KMS-11 (cell line): ENCODE data around the gene DPM3.
"Not testable (repeated sequence)": the region's sequence is repeated elsewhere in the genome, so short reads cannot be mapped to it uniquely, and the experiment has no call there.

Source experiments
- H2AFZ ChIP-seq: fragments of 200-600 bp; sonication (generic); 2 replicates; pipeline ENCODE4 v1.6.1; 2016; ENCODE audit warnings: antibody characterized with exemption, mixed run types, low read depth
- H3K27ac ChIP-seq: fragments of 200-600 bp; sonication (generic); 2 replicates; pipeline ENCODE4 v1.6.1; 2016; ENCODE audit warnings: mild to moderate bottlenecking, mixed run types
- H3K27me3 ChIP-seq: fragments of 200-600 bp; sonication (generic); 2 replicates; pipeline ENCODE4 v1.6.1; 2017; ENCODE audit warnings: mild to moderate bottlenecking, low read depth, mixed run types, moderate library complexity; ENCODE audit not compliant: insufficient read depth
- H3K36me3 ChIP-seq: fragments of 200-600 bp; sonication (generic); 2 replicates; pipeline ENCODE4 v1.6.1; 2017; ENCODE audit warnings: mild to moderate bottlenecking, mixed run types; ENCODE audit not compliant: insufficient read depth
- H3K4me1 ChIP-seq: fragments of 200-600 bp; sonication (generic); 2 replicates; pipeline ENCODE4 v1.6.1; 2016; ENCODE audit warnings: mild to moderate bottlenecking, low read depth, mixed run types; ENCODE audit not compliant: poor library complexity, severe bottlenecking
- H3K4me2 ChIP-seq: fragments of 200-600 bp; sonication (generic); 2 replicates; pipeline ENCODE4 v1.7.0; 2016; ENCODE audit warnings: mild to moderate bottlenecking, mixed run types
- H3K4me3 ChIP-seq: fragments of 200-600 bp; sonication (generic); IDR thresholded peaks from 2 replicates; pipeline ENCODE4 v1.6.1; 2017; ENCODE audit warnings: low read depth, low read length, mixed read lengths; ENCODE audit not compliant: insufficient read depth
- H3K79me2 ChIP-seq: fragments of 200-600 bp; sonication (generic); 2 replicates; pipeline ENCODE4 v1.6.1; 2016; ENCODE audit warnings: low read depth, mixed run types; ENCODE audit not compliant: insufficient read depth
- H3K9ac ChIP-seq: fragments of 200-600 bp; sonication (generic); 2 replicates; pipeline ENCODE4 v1.6.1; 2016; ENCODE audit warnings: mild to moderate bottlenecking, mixed run types
- H4K20me1 ChIP-seq: fragments of 200-600 bp; sonication (generic); 2 replicates; pipeline ENCODE4 v1.6.1; 2016; ENCODE audit warnings: mild to moderate bottlenecking, mixed run types; ENCODE audit not compliant: insufficient read depth
- TF ChIP-seq, protein P1 (sequence below): fragments of 200-600 bp; sonication (generic); conservative IDR thresholded peaks from 2 replicates; pipeline ENCODE4 v1.6.1; 2017; ENCODE audit warnings: low read depth, mild to moderate bottlenecking, antibody characterized with exemption, low read length, moderate library complexity, mixed read lengths

Gene DPM3

DNA sequence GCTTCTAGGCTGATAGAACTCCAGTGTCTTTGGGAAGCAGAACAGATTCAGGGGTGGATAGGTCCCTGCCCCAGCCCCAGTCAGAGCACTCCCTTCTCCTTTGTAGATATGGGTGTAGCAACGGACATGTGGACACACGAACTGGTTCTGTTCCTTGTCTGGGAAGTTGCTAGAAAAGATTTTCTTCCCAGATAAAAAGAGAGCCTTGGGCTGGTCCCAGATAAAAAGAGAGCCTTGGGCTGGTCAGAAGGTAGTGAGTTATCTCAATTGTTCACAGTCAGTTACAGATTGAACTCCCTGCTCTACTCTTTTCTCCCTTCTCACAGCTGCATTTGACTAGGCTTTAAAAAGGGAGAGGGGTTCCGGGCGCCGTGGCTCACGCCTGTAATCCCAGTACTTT lies 20.1 kb downstream of the DPM3 start:
- no peak overlapping the region for H3K9ac ChIP-seq
- H4K20me1 ChIP-seq: no peaks in the 10 kb centered on the region
- no peak overlapping the region for H3K4me2 ChIP-seq
- H3K79me2 ChIP-seq: no peaks in the 10 kb centered on the region
- no peak overlapping the region for H3K27ac ChIP-seq
- TF ChIP-seq, protein P1, sequence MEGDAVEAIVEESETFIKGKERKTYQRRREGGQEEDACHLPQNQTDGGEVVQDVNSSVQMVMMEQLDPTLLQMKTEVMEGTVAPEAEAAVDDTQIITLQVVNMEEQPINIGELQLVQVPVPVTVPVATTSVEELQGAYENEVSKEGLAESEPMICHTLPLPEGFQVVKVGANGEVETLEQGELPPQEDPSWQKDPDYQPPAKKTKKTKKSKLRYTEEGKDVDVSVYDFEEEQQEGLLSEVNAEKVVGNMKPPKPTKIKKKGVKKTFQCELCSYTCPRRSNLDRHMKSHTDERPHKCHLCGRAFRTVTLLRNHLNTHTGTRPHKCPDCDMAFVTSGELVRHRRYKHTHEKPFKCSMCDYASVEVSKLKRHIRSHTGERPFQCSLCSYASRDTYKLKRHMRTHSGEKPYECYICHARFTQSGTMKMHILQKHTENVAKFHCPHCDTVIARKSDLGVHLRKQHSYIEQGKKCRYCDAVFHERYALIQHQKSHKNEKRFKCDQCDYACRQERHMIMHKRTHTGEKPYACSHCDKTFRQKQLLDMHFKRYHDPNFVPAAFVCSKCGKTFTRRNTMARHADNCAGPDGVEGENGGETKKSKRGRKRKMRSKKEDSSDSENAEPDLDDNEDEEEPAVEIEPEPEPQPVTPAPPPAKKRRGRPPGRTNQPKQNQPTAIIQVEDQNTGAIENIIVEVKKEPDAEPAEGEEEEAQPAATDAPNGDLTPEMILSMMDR: no peak
- H2AFZ ChIP-seq: no peak overlapping the region
- no peak overlapping the region for H3K4me3 ChIP-seq
- H3K27me3 ChIP-seq: peaks cover 83% of the 10 kb centered on the region
- H3K36me3 ChIP-seq: no peaks in the 10 kb centered on the region
- peaks cover 16% of the 10 kb centered on the region for H3K4me1 ChIP-seq

DNA sequence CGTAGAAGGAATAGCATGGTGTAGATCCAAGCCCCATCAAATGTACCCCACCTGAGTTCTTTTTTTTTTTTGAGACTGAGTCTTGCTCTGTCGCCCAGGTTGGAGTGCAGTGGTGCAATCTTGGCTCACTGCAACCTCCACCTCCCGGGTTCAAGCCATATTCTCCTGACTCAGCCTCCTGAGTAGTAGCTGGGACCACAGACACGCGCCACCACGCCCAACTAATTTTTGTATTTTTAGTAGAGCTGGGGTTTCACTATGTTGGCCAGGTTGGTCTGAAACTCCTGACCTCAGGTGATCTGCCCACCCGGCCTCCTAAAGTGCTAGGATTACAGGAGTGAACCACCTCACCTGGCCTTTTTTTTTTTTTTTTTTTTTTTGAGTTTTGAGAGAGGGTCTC lies 22.2 kb downstream of the DPM3 start:
- Histone ChIP-seq H3K4me1 (peaks cover 16% of the 10 kb centered on the region), H2AFZ (peak overlapping the region; percentile 6; the same call in 1 of the 2 replicates), H3K27me3 (peaks cover 62% of the 10 kb centered on the region), H3K4me2 (peak overlapping the region; percentile 67)
- not testable (repeated sequence) for H3K27ac ChIP-seq, H3K36me3 ChIP-seq, H4K20me1 ChIP-seq, H3K4me3 ChIP-seq, H3K9ac ChIP-seq, H3K79me2 ChIP-seq

- Histone ChIP-seq H2AFZ (peak overlapping the region; percentile 6; the same call in 1 of the 2 replicates), H3K27me3 (peaks cover 57% of the 10 kb centered on the region), H4K20me1 (no peaks in the 10 kb centered on the region), H3K4me3 (no peak overlapping the region), H3K9ac (no peak overlapping the region), H3K27ac (no peak overlapping the region), H3K4me1 (peaks cover 16% of the 10 kb centered on the region), H3K36me3 (no peaks in the 10 kb centered on the region), H3K79me2 (no peaks in the 10 kb centered on the region), H3K4me2 (peak overlapping the region; percentile 67)
- TF ChIP-seq, protein P1: no peak
These were observed 22.7 kb downstream of the DPM3 start for GRCh38 chr1:155117610-155118009.

GRCh38 chr1:155116113-155116764 lies 24.1 kb downstream of the DPM3 start:
- Histone ChIP-seq H3K4me2 (no peak overlapping the region), H3K36me3 (no peaks in the 10 kb centered on the region), H4K20me1 (no peaks in the 10 kb centered on the region), H3K9ac (no peak overlapping the region), H3K4me3 (no peak overlapping the region), H3K27ac (no peak overlapping the region), H2AFZ (no peak overlapping the region), H3K27me3 (peaks cover 43% of the 10 kb centered on the region), H3K79me2 (no peaks in the 10 kb centered on the region), H3K4me1 (peaks cover 16% of the 10 kb centered on the region)
- TF ChIP-seq, protein P1: no peak

GRCh38 chr1:155113450-155113980 lies 26.8 kb downstream of the DPM3 start:
- Histone ChIP-seq H3K27me3 (peaks cover 16% of the 10 kb centered on the region), H3K4me2 (no peak overlapping the region), H3K4me3 (no peak overlapping the region), H3K36me3 (no peaks in the 10 kb centered on the region), H4K20me1 (no peaks in the 10 kb centered on the region), H2AFZ (no peak overlapping the region), H3K4me1 (peaks cover 12% of the 10 kb centered on the region), H3K79me2 (no peaks in the 10 kb centered on the region), H3K9ac (no peak overlapping the region), H3K27ac (no peak overlapping the region)
- TF ChIP-seq, protein P1: no peak
